HG02938 (cell line): ENCODE results near the gene CDC42SE2.

Source experiments
- ATAC-seq: cut with Tn5 transposase; IDR thresholded peaks from one replicate; pipeline ENCODE4 v1.9.1; 2021; ENCODE audit warnings: mild to moderate bottlenecking, moderate library complexity; ENCODE audit not compliant: unreplicated experiment

The CDC42SE2 gene

DNA sequence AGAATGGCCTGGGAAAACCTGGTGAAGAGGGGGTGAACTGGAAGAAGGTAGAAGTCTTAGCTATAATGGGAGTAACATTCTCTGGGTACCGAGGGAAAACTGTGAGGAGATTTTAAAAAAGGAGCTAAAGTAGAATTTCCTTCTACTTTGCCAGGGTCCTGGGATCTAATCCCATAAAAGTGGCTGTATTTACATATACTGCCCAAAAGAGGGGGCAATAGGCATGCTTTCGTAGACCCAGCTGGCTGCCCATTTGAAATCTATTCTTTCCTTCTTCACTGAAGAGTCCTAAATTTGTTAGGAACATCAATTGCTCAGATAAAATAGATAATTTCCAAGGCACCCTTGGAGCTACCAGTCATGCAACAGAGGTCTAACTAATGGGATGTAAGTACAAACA, 159.2 kb downstream of the CDC42SE2 start:
- no peak for ATAC-seq

DNA sequence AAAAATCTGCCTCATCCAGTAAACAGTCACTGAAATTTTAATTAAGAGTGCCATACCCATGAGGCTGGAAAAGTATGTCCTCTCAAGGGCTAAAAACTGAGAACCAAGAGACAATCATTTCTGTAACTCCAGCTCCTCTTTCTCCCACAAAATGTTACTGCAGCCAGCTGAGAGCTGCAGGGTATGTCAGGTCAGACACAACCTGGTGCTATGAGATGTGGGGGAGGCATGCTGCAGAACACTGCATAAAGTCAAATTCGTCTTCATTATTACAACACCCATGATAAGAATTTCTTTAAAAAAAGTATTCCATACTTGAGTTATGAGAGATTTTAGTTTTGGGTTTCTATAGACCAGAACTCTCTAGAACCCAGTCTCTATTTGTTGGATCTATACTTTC, 162.2 kb downstream of the CDC42SE2 start:
- ATAC-seq, result no peak

DNA sequence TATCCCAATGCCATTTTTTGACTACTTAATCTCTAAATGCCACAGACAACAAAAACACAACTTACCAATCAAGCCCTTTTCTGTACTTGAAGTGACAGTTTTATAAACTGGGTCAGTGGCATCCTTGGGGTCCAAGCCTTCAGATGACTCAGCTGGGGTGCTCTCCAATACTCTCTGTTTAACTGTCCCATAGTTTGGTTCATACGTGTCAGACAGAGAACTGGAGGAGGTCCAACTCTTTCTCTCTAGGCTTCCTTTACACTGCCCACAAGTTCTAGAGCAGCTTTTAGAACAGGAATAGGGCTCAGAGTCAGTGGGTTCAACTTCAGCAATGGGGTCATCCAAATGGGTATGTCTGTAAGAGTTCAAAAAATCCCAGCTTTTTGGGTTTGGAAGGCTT, 166.9 kb downstream of the CDC42SE2 start:
- no peak for ATAC-seq

DNA sequence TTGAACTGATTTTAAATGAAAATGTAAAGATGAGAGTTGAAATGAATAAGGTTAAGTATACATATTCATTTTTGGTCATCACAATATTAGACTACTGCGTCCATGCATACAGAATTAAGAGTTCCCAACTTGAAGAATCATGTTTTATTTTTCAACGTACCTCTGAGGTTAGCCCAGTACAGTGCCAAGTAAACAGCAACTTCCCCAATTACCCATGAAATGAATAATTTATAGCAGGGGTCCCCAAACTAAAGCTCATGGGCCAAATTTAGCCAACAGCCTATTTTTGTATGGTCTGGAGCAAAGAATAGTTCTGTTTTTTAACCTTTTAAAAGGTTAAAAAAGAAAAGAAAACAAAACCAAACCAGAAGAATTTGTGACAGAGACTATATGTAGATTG, 167.9 kb downstream of the CDC42SE2 start:
- no peak for ATAC-seq

DNA sequence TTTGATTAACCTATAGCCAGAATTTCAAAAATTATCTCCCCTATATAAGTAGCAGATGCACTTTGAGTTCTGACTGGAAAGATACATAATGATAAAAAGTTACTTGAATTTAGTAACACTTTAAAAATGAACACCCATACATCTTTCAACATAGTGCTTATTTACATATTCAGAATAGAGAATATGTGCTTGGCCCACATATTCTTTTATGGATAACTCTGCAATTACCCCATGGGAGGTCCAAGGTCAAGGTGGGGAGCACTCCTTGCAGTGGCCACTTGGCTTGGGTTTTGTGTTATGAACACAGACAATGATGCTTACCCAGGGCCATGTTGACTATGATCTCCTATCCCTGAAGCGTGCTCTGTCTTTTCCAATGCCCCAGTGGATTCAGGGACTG, 169.3 kb downstream of the CDC42SE2 start:
- ATAC-seq, result no peak

DNA sequence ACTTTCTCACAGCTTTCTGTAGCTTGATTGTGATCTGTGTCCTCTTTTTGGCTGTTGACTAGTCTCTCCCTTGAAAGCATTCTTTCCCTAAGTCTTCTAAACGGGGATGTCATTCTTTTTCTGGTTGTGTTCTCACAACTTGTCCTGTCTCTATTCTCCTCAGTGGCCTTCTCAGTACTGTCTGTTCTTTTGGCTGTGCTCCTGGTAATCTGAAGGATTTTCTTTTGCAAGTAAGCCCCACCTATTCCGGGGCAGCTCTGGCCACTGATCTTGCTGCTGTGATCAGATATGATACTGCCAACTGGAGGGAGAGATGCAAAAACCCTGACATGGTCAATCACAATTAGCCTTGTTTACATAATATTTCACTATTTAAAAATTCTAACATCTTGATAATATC, 172.2 kb downstream of the CDC42SE2 start:
- no peak for ATAC-seq

DNA sequence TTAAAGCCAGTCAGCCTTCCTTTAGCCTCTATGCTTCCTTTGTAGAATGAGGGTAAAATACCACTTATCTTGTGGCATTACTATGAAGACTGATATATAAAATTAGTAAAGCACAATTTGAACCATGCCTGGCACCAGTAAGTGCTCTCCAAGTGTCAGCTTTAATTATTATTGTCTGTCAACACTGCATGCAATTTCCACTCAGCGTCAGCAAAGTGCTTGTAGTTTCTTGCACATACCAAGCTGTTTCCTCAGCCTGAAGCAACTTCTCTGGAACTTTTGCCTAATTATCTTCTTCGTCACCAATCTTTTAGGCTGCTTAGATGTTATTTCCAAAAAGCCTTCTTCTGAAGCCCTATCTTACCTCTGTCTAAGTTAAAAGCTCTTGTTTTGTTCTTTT, 177.3 kb downstream of the CDC42SE2 start:
- ATAC-seq, result no peak
